HG03378 (cell line): ENCODE measurements around the gene KTI12.

Experiments used
- ATAC-seq: cut with Tn5 transposase; IDR thresholded peaks from one replicate; pipeline ENCODE4 v1.9.1; 2021; ENCODE audit warnings: mild to moderate bottlenecking, moderate library complexity; ENCODE audit not compliant: unreplicated experiment

The KTI12 gene

GRCh38 chr1:51989582-51990477 lies 43.8 kb downstream of the KTI12 start:
- ATAC-seq, result no peak

GRCh38 chr1:51988254-51988653 lies 45.4 kb downstream of the KTI12 start:
- ATAC-seq, result no peak

DNA sequence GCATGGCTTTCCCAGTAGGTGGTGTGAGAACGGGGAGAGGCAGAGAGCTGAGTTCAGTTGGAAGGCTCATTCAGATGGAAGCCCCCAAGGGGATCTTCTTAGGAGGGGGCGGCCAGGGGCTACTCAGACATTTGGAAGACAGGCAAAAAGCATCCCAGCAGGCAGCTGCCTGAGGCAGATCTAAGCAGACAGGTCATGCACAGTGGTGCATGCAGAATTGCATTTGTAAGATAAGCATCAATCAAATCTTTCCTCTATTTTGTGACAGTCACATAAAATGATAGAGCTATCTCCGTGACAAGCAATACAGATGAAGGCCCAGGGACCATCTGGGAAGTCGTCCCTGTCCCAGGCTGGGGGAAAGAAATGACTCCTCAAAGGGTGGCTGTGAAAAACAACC lies 46.9 kb downstream of the KTI12 start:
- no peak for ATAC-seq

DNA sequence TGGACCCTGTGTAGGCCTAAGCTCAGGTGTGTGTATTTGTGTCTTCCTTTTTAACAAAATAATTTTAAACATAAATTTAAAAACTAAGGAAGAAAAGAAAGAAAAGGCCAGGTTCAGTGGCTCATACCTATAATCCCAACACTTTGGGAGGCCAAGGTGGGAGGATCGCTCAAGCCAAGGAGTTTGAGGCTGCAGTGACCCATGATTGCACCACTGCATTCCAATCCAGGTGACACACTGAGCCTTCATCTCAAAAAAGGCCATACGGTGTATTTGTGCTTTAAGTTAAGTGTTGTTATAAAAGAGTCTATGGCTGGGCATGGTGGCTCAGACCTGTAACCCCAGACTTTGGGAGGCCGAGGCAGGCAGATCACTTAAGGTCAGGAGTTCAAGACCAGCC lies 51.4 kb downstream of the KTI12 start:
- no peak for ATAC-seq
